OCI-LY7 (cell line): Measurements from ENCODE around the gene CALM1.

Experiments used
- EZH2phosphoT487 ChIP-seq: fragments of 200-600 bp; sonication (generic); IDR thresholded peaks from 2 replicates; pipeline ENCODE4 v1.6.1; 2018; ENCODE audit warnings: low read depth, borderline replicate concordance, mild to moderate bottlenecking, mixed run types, antibody characterized with exemption, low read length, moderate library complexity, mixed read lengths
- TF ChIP-seq, protein P1 (sequence below): fragments of 200-600 bp; sonication (generic); conservative IDR thresholded peaks from 2 replicates; pipeline ENCODE4 v1.5.1; 2014; ENCODE audit warnings: mild to moderate bottlenecking, antibody characterized with exemption, low read length, moderate library complexity, mixed read lengths

DNA sequence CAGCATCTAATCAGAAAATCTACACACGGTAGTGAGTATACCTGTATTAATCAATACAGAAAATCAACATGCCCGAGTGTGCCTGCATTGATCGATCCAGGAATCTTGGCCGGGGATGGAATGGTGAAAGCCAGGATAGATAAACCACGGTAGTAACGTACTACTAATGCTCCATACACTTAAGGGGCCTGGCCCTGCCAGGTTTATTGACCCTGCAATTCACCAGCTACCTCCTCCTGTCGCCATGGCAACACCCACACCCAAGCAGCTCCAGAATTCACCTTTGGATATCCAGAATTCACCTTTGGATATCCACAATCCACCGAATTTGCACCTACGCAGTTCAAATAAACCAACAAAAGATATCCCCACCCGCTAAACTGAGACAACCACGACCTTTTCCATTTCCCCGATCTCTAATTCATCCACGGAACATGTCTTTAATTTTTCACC lies 14.8 kb upstream of the CALM1 start:
- TF ChIP-seq, protein P1, sequence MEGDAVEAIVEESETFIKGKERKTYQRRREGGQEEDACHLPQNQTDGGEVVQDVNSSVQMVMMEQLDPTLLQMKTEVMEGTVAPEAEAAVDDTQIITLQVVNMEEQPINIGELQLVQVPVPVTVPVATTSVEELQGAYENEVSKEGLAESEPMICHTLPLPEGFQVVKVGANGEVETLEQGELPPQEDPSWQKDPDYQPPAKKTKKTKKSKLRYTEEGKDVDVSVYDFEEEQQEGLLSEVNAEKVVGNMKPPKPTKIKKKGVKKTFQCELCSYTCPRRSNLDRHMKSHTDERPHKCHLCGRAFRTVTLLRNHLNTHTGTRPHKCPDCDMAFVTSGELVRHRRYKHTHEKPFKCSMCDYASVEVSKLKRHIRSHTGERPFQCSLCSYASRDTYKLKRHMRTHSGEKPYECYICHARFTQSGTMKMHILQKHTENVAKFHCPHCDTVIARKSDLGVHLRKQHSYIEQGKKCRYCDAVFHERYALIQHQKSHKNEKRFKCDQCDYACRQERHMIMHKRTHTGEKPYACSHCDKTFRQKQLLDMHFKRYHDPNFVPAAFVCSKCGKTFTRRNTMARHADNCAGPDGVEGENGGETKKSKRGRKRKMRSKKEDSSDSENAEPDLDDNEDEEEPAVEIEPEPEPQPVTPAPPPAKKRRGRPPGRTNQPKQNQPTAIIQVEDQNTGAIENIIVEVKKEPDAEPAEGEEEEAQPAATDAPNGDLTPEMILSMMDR = no peak
- no peak for TF ChIP-seq EZH2phosphoT487
